PC-9 (cell line): ENCODE results near the gene AGBL4. TPM values are rescaled to one million over a fixed set of nuclear protein-coding genes. Genes with fewer than 3 reads are reported as not detected.

Experiments used
- BruUV-seq: library from RNA; stranded (reverse); fragments of 400-500 nt; replicated peaks from 2 replicates; lab custom pipeline; 2021; lab: Mats Ljungman, UMichigan
- CTCF ChIA-PET: fragments of 300-600 bp; sonication (Branson Sonifier 250); formaldehyde crosslinking; loops from one replicate; lab custom pipeline; 2022; ENCODE audit warnings: antibody characterized with exemption; lab: Charles Lee
- POLR2A ChIA-PET: fragments of 300-600 bp; sonication (Branson Sonifier 250); formaldehyde crosslinking; loops from one replicate; lab custom pipeline; 2022; ENCODE audit warnings: antibody characterized with exemption; ENCODE audit not compliant: unreplicated experiment; lab: Charles Lee
- DNase-seq, 2 experiments: peaks; one replicate each; pipeline versions ENCODE4 v3.0.0 to v3.0.0-alpha.2; 2015 to 2022; ENCODE audit warnings: mixed read lengths in 1 of 2
- H2AFZ ChIP-seq: fragments of 200-600 bp; sonication (generic); 2 replicates; pipeline ENCODE4 v1.8.1; 2017; ENCODE audit warnings: antibody characterized with exemption
- H3F3A ChIP-seq: fragments of 200-600 bp; sonication (generic); 2 replicates; pipeline ENCODE4 v1.8.1; 2017; ENCODE audit warnings: antibody characterized with exemption, mild to moderate bottlenecking, low read depth; ENCODE audit not compliant: insufficient read depth
- H3K27ac ChIP-seq: fragments of 200-600 bp; sonication (generic); 2 replicates; pipeline ENCODE4 v1.6.1; 2016; ENCODE audit warnings: mixed run types
- H3K27me3 ChIP-seq: fragments of 200-600 bp; sonication (generic); 2 replicates; pipeline ENCODE4 v1.6.1; 2016; ENCODE audit warnings: low read depth, mixed run types; ENCODE audit not compliant: insufficient read depth
- H3K36me3 ChIP-seq: fragments of 200-600 bp; sonication (generic); 2 replicates; pipeline ENCODE4 v1.6.1; 2016; ENCODE audit warnings: low read depth, mixed run types
- H3K4me1 ChIP-seq: fragments of 200-600 bp; sonication (generic); replicated peaks from 2 replicates; pipeline ENCODE4 v1.6.1; 2016; ENCODE audit warnings: mixed run types; ENCODE audit not compliant: insufficient read depth
- H3K4me2 ChIP-seq: fragments of 200-600 bp; sonication (generic); 2 replicates; pipeline ENCODE4 v1.6.1; 2017; ENCODE audit warnings: mixed run types
- H3K4me3 ChIP-seq: fragments of 200-600 bp; sonication (generic); 2 replicates; pipeline ENCODE4 v1.6.1; 2016; ENCODE audit warnings: mixed run types
- H3K79me2 ChIP-seq: fragments of 200-600 bp; sonication (generic); 2 replicates; pipeline ENCODE4 v1.6.1; 2017; ENCODE audit warnings: low read depth, mixed run types
- H3K9me2 ChIP-seq: fragments of 200-600 bp; sonication (generic); 2 replicates; pipeline ENCODE4 v1.8.1; 2017; ENCODE audit warnings: mild to moderate bottlenecking; ENCODE audit not compliant: insufficient read depth
- H3K9me3 ChIP-seq: fragments of 200-600 bp; sonication (generic); 2 replicates; pipeline ENCODE4 v1.8.1; 2016; ENCODE audit warnings: low read depth; ENCODE audit not compliant: insufficient read depth
- H4K20me1 ChIP-seq: fragments of 200-600 bp; sonication (generic); 2 replicates; pipeline ENCODE4 v1.8.1; 2017; ENCODE audit not compliant: insufficient read depth
- EZH2 ChIP-seq: fragments of 200-600 bp; sonication (generic); IDR thresholded peaks from 2 replicates; pipeline ENCODE4 v1.8.0; 2017; ENCODE audit warnings: antibody characterized with exemption, low read depth
- intact Hi-C: fragments of 100-400 bp; cut with micrococcal nuclease; formaldehyde crosslinking; loops from one replicate; pipeline ENCODE4 v1.10.0; 2022; ENCODE audit not compliant: unreplicated experiment
- total RNA-seq: library from RNA; stranded (reverse); gene quantifications from 2 replicates; pipeline ENCODE4 v1.2.3, GENCODE V29; 2021
- TF ChIP-seq, protein P1 (sequence below): fragments of 200-600 bp; sonication (generic); conservative IDR thresholded peaks from 2 replicates; pipeline ENCODE4 v1.6.1; 2017; ENCODE audit warnings: mixed run types, antibody characterized with exemption, mild to moderate bottlenecking, moderate library complexity

The AGBL4 gene
- total RNA-seq, 1 experiment from 2014 or later: not detected

DNA sequence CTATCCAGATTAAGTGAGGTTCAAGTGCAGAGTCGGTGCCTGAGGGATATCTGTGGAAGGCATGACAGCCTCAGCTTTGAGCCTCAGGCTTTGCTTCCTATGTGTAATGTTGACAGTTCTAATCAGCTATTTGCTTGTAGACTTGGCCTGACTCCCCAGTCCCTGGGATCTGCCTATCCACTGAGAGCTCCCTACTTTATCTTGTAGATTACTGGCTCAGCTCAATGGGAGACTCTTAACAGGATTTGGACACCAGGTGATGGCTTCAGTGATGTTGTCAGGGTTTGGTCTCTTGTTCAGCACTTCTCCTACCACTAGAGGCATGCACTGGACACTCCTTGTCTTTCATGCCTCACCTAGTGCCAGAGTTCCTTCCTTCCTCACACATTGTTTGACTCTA is 1120.5 kb downstream of the AGBL4 start:
- Histone ChIP-seq H3K4me3 (no peak overlapping the region), H3K9me2 (no peaks in the 10 kb centered on the region), H3K27ac (no peak overlapping the region), H3K9me3 (no peaks in the 10 kb centered on the region), H3K79me2 (no peaks in the 10 kb centered on the region), H3F3A (no peaks in the 10 kb centered on the region), H3K4me1 (no peaks in the 10 kb centered on the region), H4K20me1 (no peaks in the 10 kb centered on the region), H3K4me2 (no peak overlapping the region), H3K36me3 (no peaks in the 10 kb centered on the region), H3K27me3 (no peaks in the 10 kb centered on the region), H2AFZ (no peak overlapping the region)
- ChIA-PET CTCF (no interaction called here), POLR2A (no interaction called here)
- BruUV-seq: no TSS peak
- no peak for DNase-seq
- TF ChIP-seq EZH2: no peak
- TF ChIP-seq, protein P1, sequence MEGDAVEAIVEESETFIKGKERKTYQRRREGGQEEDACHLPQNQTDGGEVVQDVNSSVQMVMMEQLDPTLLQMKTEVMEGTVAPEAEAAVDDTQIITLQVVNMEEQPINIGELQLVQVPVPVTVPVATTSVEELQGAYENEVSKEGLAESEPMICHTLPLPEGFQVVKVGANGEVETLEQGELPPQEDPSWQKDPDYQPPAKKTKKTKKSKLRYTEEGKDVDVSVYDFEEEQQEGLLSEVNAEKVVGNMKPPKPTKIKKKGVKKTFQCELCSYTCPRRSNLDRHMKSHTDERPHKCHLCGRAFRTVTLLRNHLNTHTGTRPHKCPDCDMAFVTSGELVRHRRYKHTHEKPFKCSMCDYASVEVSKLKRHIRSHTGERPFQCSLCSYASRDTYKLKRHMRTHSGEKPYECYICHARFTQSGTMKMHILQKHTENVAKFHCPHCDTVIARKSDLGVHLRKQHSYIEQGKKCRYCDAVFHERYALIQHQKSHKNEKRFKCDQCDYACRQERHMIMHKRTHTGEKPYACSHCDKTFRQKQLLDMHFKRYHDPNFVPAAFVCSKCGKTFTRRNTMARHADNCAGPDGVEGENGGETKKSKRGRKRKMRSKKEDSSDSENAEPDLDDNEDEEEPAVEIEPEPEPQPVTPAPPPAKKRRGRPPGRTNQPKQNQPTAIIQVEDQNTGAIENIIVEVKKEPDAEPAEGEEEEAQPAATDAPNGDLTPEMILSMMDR: no peak
- intact Hi-C loops: no loop called here

DNA sequence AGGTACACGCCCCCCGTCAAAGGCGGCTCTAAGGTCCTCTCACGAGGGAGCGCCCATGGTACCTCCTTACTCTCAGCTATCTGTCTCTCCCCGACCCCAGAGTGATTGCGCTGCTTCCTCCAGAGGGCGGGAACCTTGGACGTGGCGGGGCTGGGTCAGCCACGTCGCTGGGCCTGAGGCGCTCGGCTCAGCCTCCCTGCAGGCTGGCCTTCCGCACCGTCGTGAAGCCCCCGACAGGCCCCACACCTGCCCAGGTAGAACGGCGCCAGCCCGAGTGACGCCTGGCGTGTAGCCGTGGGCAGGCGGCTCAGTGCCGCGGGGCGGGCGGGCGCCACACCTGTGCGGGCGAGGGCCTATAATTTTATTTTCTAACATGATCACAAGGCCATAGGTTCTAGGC is 1124.9 kb downstream of the AGBL4 start:
- no TSS peak for BruUV-seq
- Histone ChIP-seq H4K20me1 (no peaks in the 10 kb centered on the region), H3K79me2 (no peaks in the 10 kb centered on the region), H3K27ac (no peak overlapping the region), H3K4me2 (no peak overlapping the region), H3K9me2 (no peaks in the 10 kb centered on the region), H3K36me3 (no peaks in the 10 kb centered on the region), H3K9me3 (0 out of 2 replicates have a peak, but pooled peaks cover 6% of the 10 kb centered on the region), H3K4me3 (no peak overlapping the region), H3F3A (no peaks in the 10 kb centered on the region), H3K4me1 (no peaks in the 10 kb centered on the region), H3K27me3 (no peaks in the 10 kb centered on the region), H2AFZ (no peak overlapping the region)
- TF ChIP-seq, protein P1: no peak
- TF ChIP-seq EZH2: no peak
- CTCF ChIA-PET: no interaction called here
- POLR2A ChIA-PET: no interaction called here
- DNase-seq: no peak
- intact Hi-C loops: no loop called here

DNA sequence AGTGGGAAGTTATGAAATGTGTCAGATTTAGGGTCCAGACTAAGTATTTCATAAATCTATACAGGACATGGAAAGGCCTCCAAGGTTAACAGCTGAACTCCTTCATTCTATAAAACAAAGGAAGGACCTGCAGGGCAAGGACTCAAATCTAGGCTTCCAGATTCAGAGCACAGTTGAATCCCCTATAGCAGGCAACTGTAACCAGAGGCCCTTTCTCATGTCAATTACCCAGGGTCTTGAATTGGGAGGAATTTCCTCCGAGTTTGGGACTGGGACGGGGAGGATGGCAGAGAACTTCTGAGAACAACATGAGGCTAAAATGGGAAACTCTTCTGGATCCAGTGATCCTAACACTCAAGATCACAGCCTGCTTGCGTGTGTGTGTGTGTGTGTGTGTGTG is 1134.1 kb downstream of the AGBL4 start:
- no peaks in the 10 kb centered on the region for H3K36me3 ChIP-seq
- H3K4me3 ChIP-seq: no peak overlapping the region
- H3K9me3 ChIP-seq: 0 out of 2 replicates have a peak, but pooled peaks cover 7% of the 10 kb centered on the region
- intact Hi-C loops: no loop called here
- H3K4me2 ChIP-seq: no peak overlapping the region
- H3K27ac ChIP-seq: no peak overlapping the region
- no peaks in the 10 kb centered on the region for H3K9me2 ChIP-seq
- H3K4me1 ChIP-seq: no peaks in the 10 kb centered on the region
- no TSS peak for BruUV-seq
- no peak overlapping the region for H2AFZ ChIP-seq
- ChIA-PET POLR2A (no interaction called here), CTCF (no interaction called here)
- TF ChIP-seq EZH2: no peak
- TF ChIP-seq, protein P1: no peak
- peaks cover 7% of the 10 kb centered on the region; the same call in 1 of the 2 replicates for H3K27me3 ChIP-seq
- H4K20me1 ChIP-seq: no peaks in the 10 kb centered on the region
- no peak for DNase-seq
- no peaks in the 10 kb centered on the region for H3K79me2 ChIP-seq
- H3F3A ChIP-seq: no peaks in the 10 kb centered on the region
